ENCODE results near the gene BMERB1. TPM values are rescaled to one million over a fixed set of nuclear protein-coding genes. Genes with fewer than 3 reads are reported as not detected.

Gene BMERB1
- total and polyA plus RNA-seq, 2 experiments from 2014 or later, result 17.3 to 28.1 TPM

- 0 out of 2 replicates have a peak, but pooled peaks cover 2% of the 10 kb centered on the region for H3F3A ChIP-seq (replicated peaks; ENCODE audit: low read depth)
- H3K4me1 ChIP-seq (ENCODE audit: insufficient read depth), result no peaks in the 10 kb centered on the region
- ATAC-seq (no peak), DNase-seq (ENCODE audit: low spot score) (no peak)
- TF ChIP-seq ZNF462 (CRISPR knock-in tag; IDR thresholded peaks at IDR 0.05), result no peak
- TF ChIP-seq CREB1 (CRISPR knock-in tag; IDR thresholded peaks at IDR 0.05; ENCODE audit: low read depth), result no peak
- TF ChIP-seq, protein P1, sequence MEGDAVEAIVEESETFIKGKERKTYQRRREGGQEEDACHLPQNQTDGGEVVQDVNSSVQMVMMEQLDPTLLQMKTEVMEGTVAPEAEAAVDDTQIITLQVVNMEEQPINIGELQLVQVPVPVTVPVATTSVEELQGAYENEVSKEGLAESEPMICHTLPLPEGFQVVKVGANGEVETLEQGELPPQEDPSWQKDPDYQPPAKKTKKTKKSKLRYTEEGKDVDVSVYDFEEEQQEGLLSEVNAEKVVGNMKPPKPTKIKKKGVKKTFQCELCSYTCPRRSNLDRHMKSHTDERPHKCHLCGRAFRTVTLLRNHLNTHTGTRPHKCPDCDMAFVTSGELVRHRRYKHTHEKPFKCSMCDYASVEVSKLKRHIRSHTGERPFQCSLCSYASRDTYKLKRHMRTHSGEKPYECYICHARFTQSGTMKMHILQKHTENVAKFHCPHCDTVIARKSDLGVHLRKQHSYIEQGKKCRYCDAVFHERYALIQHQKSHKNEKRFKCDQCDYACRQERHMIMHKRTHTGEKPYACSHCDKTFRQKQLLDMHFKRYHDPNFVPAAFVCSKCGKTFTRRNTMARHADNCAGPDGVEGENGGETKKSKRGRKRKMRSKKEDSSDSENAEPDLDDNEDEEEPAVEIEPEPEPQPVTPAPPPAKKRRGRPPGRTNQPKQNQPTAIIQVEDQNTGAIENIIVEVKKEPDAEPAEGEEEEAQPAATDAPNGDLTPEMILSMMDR (conservative IDR thresholded peaks at IDR 0.05; ENCODE audit: low read depth in 2 of 2), result no peak
- TF ChIP-seq EZH2 (IDR thresholded peaks at IDR 0.05; ENCODE audit: low read depth, unreplicated experiment), result no peak
- no peak for TF ChIP-seq ZNF331 (CRISPR knock-in tag; IDR thresholded peaks at IDR 0.05; ENCODE audit: low read depth)
- H2AFZ ChIP-seq, result no peak overlapping the region
- H3K9me3 Mint-ChIP-seq, result no peaks in the 10 kb centered on the region
- H3K27me3 Mint-ChIP-seq (ENCODE audit: insufficient read depth, low read depth, poor library complexity), result peaks cover 2% of the 10 kb centered on the region
- 0 out of 2 replicates have a peak overlapping the region, but pooled peaks have one; percentile 31 for H3K27ac Mint-ChIP-seq
- no peaks in the 10 kb centered on the region for H3K27me3 ChIP-seq (ENCODE audit: insufficient read depth)
- H3K4me1 Mint-ChIP-seq, result peaks cover 10% of the 10 kb centered on the region; the same call in 2 of the 3 replicates
- H3K36me3 Mint-ChIP-seq (ENCODE audit: low read depth), result no peaks in the 10 kb centered on the region; the same call in 2 of the 3 replicates
- H3K4me3 ChIP-seq, result no peak overlapping the region
- no peaks in the 10 kb centered on the region for H3K79me2 ChIP-seq (replicated peaks; ENCODE audit: insufficient read depth)
- H3K9me2 ChIP-seq (ENCODE audit: insufficient read depth), result no peaks in the 10 kb centered on the region
- H3K4me2 ChIP-seq, result no peak overlapping the region
- H3K36me3 ChIP-seq (ENCODE audit: insufficient read depth), result no peaks in the 10 kb centered on the region
- H3K4me3 Mint-ChIP-seq, result no peak overlapping the region
- H3K27ac ChIP-seq (ENCODE audit: low read depth), result no peak overlapping the region
- H4K20me1 ChIP-seq (replicated peaks; ENCODE audit: insufficient read depth), result no peaks in the 10 kb centered on the region; the same call in 1 of the 2 replicates
These were observed 121.7 kb downstream of the BMERB1 start for GRCh38 chr16:15556130-15556529.
